Prostate gland (tissue), 2 donors: Measurements from ENCODE around the gene GALM. TPM values are rescaled to one million over a fixed set of nuclear protein-coding genes. Genes with fewer than 3 reads are reported as not detected.

Experiments used
- DNase-seq: peaks from one replicate; pipeline ENCODE4 v3.0.0-alpha.2; 2019; ENCODE audit warnings: low spot score
- H3K27ac ChIP-seq, 2 donors: fragments of 200-600 bp; sonication (generic); 2 replicates each; pipeline ENCODE4 v1.5.1; 2017 to 2019
- H3K27me3 ChIP-seq: fragments of 200-600 bp; sonication (generic); replicated peaks from 2 replicates; pipeline ENCODE4 v1.5.1; 2019; ENCODE audit not compliant: insufficient read depth
- H3K36me3 ChIP-seq, 2 donors: fragments of 200-600 bp; sonication (generic); 1 replicate in 1 of 2; 2 replicates in 1 of 2; pipeline versions ENCODE4 v1.5.1 to v1.8.1; 2017 to 2019
- H3K4me1 ChIP-seq: fragments of 200-600 bp; sonication (generic); replicated peaks from 2 replicates; pipeline ENCODE4 v1.5.1; 2019
- H3K4me3 ChIP-seq, 2 donors: fragments of 200-600 bp; sonication (generic); 2 replicates each; pipeline ENCODE4 v1.5.1; 2017 to 2019
- H3K9me3 ChIP-seq: fragments of 200-600 bp; sonication (generic); 2 replicates; pipeline ENCODE4 v1.5.1; 2017
- CTCF ChIP-seq, 4 experiments: fragments of 200-600 bp in 2 of 4; fragments of 450-650 bp in 2 of 4; sonication (generic) in 2 of 4; IDR thresholded peaks; 1 replicate in 3 of 4; 2 replicates in 1 of 4; pipeline ENCODE4 v1.5.1; 2016 to 2019; ENCODE audit warnings: antibody characterized with exemption in 4 of 4, mild to moderate bottlenecking in 2 of 4, moderate library complexity in 2 of 4
- POLR2A ChIP-seq: fragments of 450-650 bp; IDR thresholded peaks from one replicate; pipeline ENCODE4 v1.6.1; 2016; ENCODE audit warnings: antibody characterized with exemption, mild to moderate bottlenecking
- POLR2AphosphoS5 ChIP-seq: sonication (generic); formaldehyde crosslinking; IDR thresholded peaks from one replicate; pipeline ENCODE4 v1.6.1; 2017; ENCODE audit warnings: antibody characterized with exemption
- WGBS: methylation state at CpG from one replicate; pipeline ENCODE4 v1.1.5; 2018; 5-methylcytosine and 5-hydroxymethylcytosine counted together
- intact Hi-C: fragments of 100-400 bp; cut with DNase I; formaldehyde crosslinking; loops from one replicate; pipeline ENCODE4 v1.14.2; 2022
- total RNA-seq, 2 donors: library from RNA; depleted of rRNA; stranded (reverse); fragments of >200 nt; gene quantifications; one replicate each; pipeline ENCODE4 v1.1.0, GENCODE V29; 2016

GALM gene
- total RNA-seq, 2 donors from 2014 or later = 5.6 to 22.3 TPM

- Histone ChIP-seq H3K27ac (peak overlapping the region in 1 of 2 donors; percentile 34), H3K4me3 (no peak overlapping the region), H3K36me3 (no peaks in the 10 kb centered on the region), H3K4me1 (peaks cover 3% of the 10 kb centered on the region), H3K9me3 (no peaks in the 10 kb centered on the region), H3K27me3 (no peaks in the 10 kb centered on the region)
- 66% methylated on average over 11 of the region's 11 CpGs for WGBS
- intact Hi-C loops = loop anchor here (5.0 kb wide), 1 partner anchor 204 kb away; no protein-coding TSS in a partner anchor
- peak; percentile 18 for TF ChIP-seq POLR2AphosphoS5
- TF ChIP-seq POLR2A = no peak
- TF ChIP-seq CTCF (IDR thresholded peaks at IDR 0.05) = peak; percentile 35 to 95 (median 81)
- DNase-seq = no peak
These were observed 75.2 kb downstream of the GALM start for GRCh38 chr2:38740851-38741731.

- 87% methylated on average over 10 of the region's 10 CpGs for WGBS
- Histone ChIP-seq H3K4me3 (no peak overlapping the region), H3K9me3 (no peaks in the 10 kb centered on the region), H3K27me3 (no peaks in the 10 kb centered on the region), H3K27ac (no peak overlapping the region), H3K36me3 (no peaks in the 10 kb centered on the region), H3K4me1 (peaks cover 3% of the 10 kb centered on the region)
- intact Hi-C loops = loop anchor here (5.0 kb wide), 1 partner anchor 206 kb away; no protein-coding TSS in a partner anchor
- no peak for DNase-seq
- TF ChIP-seq POLR2A = no peak
- no peak for TF ChIP-seq POLR2AphosphoS5
- TF ChIP-seq CTCF (IDR thresholded peaks at IDR 0.05) = no peak
These were observed 77.1 kb downstream of the GALM start for GRCh38 chr2:38742797-38743559.

- H3K4me1 ChIP-seq = peaks cover 6% of the 10 kb centered on the region
- DNase-seq = no peak
- H3K36me3 ChIP-seq = no peaks in the 10 kb centered on the region
- no peaks in the 10 kb centered on the region for H3K9me3 ChIP-seq
- no peaks in the 10 kb centered on the region for H3K27me3 ChIP-seq
- intact Hi-C loops = loop anchor here (5.0 kb wide), 1 partner anchor 207 kb away; no protein-coding TSS in a partner anchor
- no peak overlapping the region for H3K4me3 ChIP-seq
- 79% methylated on average over 3 of the region's 3 CpGs for WGBS
- H3K27ac ChIP-seq = no peak overlapping the region
- TF ChIP-seq POLR2A (no peak), POLR2AphosphoS5 (no peak), CTCF (IDR thresholded peaks at IDR 0.05) (no peak)
These were observed 77.9 kb downstream of the GALM start for GRCh38 chr2:38743672-38744398.

GRCh38 chr2:38744399-38744780 lies 78.5 kb downstream of the GALM start:
- Histone ChIP-seq H3K4me1 (peaks cover 6% of the 10 kb centered on the region), H3K36me3 (no peaks in the 10 kb centered on the region), H3K27me3 (no peaks in the 10 kb centered on the region), H3K27ac (no peak overlapping the region), H3K9me3 (no peaks in the 10 kb centered on the region), H3K4me3 (no peak overlapping the region)
- no peak for DNase-seq
- TF ChIP-seq CTCF (IDR thresholded peaks at IDR 0.05) (no peak), POLR2A (no peak), POLR2AphosphoS5 (no peak)
- intact Hi-C loops = loop anchor here (5.0 kb wide), 1 partner anchor 207 kb away; no protein-coding TSS in a partner anchor
- WGBS = 45% methylated on average over 2 of the region's 2 CpGs
